Measurements from ENCODE around the gene TRIM37.

DNA sequence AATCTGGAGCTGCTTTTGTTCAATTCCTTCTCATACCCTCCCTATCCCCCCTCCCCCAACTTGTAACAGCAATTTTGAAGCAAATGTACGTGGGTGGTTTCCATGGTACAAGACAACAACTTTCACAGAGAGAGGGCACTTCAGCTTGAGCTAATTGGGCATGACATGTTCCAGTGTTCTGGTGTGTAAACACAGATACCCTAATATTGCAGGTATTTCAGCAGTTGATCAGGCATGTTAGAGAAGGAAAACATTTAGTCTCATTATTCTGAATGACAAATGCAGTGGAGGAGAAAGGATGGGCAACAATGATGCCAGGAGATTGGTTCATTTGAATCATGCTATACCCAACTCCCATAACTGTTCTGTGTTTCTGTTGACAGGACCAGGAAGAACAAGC, 137.5 kb downstream of the TRIM37 start:
- TF ChIP-seq, protein P1, sequence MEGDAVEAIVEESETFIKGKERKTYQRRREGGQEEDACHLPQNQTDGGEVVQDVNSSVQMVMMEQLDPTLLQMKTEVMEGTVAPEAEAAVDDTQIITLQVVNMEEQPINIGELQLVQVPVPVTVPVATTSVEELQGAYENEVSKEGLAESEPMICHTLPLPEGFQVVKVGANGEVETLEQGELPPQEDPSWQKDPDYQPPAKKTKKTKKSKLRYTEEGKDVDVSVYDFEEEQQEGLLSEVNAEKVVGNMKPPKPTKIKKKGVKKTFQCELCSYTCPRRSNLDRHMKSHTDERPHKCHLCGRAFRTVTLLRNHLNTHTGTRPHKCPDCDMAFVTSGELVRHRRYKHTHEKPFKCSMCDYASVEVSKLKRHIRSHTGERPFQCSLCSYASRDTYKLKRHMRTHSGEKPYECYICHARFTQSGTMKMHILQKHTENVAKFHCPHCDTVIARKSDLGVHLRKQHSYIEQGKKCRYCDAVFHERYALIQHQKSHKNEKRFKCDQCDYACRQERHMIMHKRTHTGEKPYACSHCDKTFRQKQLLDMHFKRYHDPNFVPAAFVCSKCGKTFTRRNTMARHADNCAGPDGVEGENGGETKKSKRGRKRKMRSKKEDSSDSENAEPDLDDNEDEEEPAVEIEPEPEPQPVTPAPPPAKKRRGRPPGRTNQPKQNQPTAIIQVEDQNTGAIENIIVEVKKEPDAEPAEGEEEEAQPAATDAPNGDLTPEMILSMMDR (IDR thresholded peaks at IDR 0.05; ENCODE audit: low read length), result no peak
- no peak for TF ChIP-seq EZH2 (optimal IDR thresholded peaks at IDR 0.05; ENCODE audit: low read depth, low read length)
- no peak for TF ChIP-seq EZH2phosphoT487 (IDR thresholded peaks at IDR 0.05; ENCODE audit: low read length)

All from MM.1S (cell line).